ENCODE measurements around the gene ZBTB21. TPM values are rescaled to one million over a fixed set of nuclear protein-coding genes. Genes with fewer than 3 reads are reported as not detected.
"Not testable (repeated sequence)": the region's sequence is repeated elsewhere in the genome, so short reads cannot be mapped to it uniquely, and the experiment has no call there.

ZBTB21 gene
- total and polyA plus RNA-seq, 8 donors: 2.9 to 9.5 (median 6.8) TPM

DNA sequence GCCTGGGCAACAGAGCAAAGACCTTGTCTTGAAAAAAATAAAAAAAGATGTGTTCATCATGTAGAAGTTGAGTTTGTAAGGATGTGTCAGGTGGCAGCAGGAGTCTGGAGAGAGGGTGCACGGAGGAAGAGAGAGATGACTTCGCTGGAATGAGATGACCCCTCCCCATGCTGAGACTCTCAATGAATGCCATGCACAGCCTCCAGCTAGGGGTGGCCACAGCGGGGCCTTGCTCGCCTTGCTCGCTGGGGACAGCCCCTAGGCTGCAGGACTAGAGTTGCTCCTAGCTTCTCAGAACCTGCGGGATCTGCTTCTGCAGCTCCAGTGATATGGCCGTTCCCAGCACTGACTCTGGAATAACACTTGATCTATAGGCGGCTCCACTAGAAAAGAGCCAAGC lies 49.8 kb downstream of the ZBTB21 start:
- Histone ChIP-seq H3K36me3 (no peaks in the 10 kb centered on the region), H3K9me3 (no peaks in the 10 kb centered on the region), H3K4me3 (no peak overlapping the region), H3K27me3 (no peaks in the 10 kb centered on the region), H3K4me1 (peaks cover 0 to 3% (median 0%) of the 10 kb centered on the region in 3 donors), H3K27ac (no peak overlapping the region)
- intact Hi-C loops (cut with DNase I): no loop called here
- FAIRE-seq: no peak
- TF ChIP-seq, protein P1, sequence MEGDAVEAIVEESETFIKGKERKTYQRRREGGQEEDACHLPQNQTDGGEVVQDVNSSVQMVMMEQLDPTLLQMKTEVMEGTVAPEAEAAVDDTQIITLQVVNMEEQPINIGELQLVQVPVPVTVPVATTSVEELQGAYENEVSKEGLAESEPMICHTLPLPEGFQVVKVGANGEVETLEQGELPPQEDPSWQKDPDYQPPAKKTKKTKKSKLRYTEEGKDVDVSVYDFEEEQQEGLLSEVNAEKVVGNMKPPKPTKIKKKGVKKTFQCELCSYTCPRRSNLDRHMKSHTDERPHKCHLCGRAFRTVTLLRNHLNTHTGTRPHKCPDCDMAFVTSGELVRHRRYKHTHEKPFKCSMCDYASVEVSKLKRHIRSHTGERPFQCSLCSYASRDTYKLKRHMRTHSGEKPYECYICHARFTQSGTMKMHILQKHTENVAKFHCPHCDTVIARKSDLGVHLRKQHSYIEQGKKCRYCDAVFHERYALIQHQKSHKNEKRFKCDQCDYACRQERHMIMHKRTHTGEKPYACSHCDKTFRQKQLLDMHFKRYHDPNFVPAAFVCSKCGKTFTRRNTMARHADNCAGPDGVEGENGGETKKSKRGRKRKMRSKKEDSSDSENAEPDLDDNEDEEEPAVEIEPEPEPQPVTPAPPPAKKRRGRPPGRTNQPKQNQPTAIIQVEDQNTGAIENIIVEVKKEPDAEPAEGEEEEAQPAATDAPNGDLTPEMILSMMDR (IDR thresholded peaks at IDR 0.05): no peak
- 82 to 88% methylated on average over 8 of the region's 8 CpGs for WGBS, 2 donors
- no peak for ATAC-seq
- DNase-seq: no peak

DNA sequence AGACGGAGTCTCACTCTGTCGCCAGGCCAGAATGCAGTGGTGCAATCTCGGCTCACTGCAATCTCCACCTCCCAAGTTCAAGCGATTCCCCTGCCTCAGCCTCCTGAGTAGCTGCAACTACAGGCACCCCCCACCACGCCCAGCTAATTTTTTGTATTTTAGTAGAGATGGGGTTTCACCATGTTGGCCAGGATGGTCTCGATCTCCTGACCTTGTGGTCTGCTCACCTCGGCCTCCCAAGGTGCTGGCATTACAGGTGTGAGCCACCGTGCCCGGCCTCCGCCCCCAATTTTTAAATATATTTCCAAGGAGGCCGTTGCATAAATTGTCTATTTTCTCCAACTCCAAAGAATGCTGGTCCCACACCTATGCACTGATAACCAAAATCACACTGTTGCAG lies 50.5 kb downstream of the ZBTB21 start:
- H3K9me3 ChIP-seq; H3K27ac ChIP-seq; DNase-seq; H3K4me3 ChIP-seq; H3K4me1 ChIP-seq; FAIRE-seq; H3K36me3 ChIP-seq; intact Hi-C loops (cut with DNase I); H3K27me3 ChIP-seq; ATAC-seq: not testable (repeated sequence)
- WGBS, 2 donors: 92 to 96% methylated on average over 11 of the region's 11 CpGs

DNA sequence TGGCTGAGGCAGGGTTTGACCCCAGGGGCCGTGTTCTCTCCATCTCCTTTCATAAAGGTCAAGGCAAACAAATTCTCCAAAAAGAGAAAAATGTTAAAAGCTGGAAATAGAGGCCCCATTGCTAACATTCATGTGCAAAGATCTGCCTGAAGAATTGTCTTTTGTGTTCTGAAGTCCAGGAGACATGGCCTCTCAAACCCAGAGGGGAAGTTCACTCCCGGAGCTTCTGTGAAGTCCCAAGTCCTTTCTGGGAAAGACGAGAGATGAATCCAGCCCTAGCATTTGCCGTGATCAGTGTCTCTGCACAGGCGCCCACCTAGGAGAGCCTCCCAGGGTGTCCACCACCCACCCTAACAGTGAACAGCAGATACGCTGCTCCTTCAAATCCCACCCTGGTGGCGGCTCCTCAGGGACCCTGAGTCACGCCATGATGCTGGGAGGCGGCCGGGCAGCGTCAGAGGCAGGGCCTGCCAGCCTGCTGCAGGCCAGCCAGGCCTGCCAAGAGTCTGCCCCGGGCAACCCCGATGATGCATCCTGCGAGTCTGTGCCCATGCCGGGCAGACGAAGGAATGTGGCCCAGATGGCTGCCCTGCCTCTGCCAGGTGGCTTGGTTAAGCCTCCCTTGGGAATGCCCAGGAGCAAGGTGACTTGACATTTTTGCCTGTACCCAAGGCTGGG lies 51.1 kb downstream of the ZBTB21 start:
- no peaks in the 10 kb centered on the region for H3K36me3 ChIP-seq
- H3K4me1 ChIP-seq: peaks cover 0 to 3% (median 0%) of the 10 kb centered on the region in 3 donors
- H3K27me3 ChIP-seq: no peaks in the 10 kb centered on the region
- DNase-seq: no peak
- no peak overlapping the region for H3K27ac ChIP-seq
- TF ChIP-seq, protein P1 (IDR thresholded peaks at IDR 0.05): no peak
- peak in 1 of 4 donors; percentile 11 for ATAC-seq
- H3K4me3 ChIP-seq: no peak overlapping the region
- intact Hi-C loops (cut with DNase I): no loop called here
- WGBS, 2 donors: 86 to 88% methylated on average over 16 of the region's 16 CpGs
- no peaks in the 10 kb centered on the region for H3K9me3 ChIP-seq
- no peak for FAIRE-seq

GRCh38 chr21:41957991-41958766 lies 52.0 kb downstream of the ZBTB21 start:
- ATAC-seq (peak; percentile 36 to 68 (median 57)), FAIRE-seq (no peak), DNase-seq (peak in 5 of 6 donors; percentile 44 to 72 (median 57))
- Histone ChIP-seq H3K27ac (no peak overlapping the region), H3K4me1 (peaks cover 0 to 3% (median 0%) of the 10 kb centered on the region in 3 donors), H3K4me3 (no peak overlapping the region), H3K27me3 (no peaks in the 10 kb centered on the region), H3K36me3 (no peaks in the 10 kb centered on the region), H3K9me3 (no peaks in the 10 kb centered on the region)
- intact Hi-C loops (cut with DNase I): no loop called here
- TF ChIP-seq, protein P1 (IDR thresholded peaks at IDR 0.05): no peak
- 38 to 39% methylated on average over 24 of the region's 24 CpGs for WGBS, 2 donors

- intact Hi-C loops (cut with DNase I): no loop called here
- Histone ChIP-seq H3K36me3 (no peaks in the 10 kb centered on the region), H3K27ac (peak overlapping the region in 1 of 4 donors; percentile 26), H3K4me3 (no peak overlapping the region), H3K9me3 (no peaks in the 10 kb centered on the region), H3K4me1 (peaks cover 0 to 10% (median 2%) of the 10 kb centered on the region in 3 donors), H3K27me3 (no peaks in the 10 kb centered on the region)
- DNase-seq (no peak), ATAC-seq (no peak), FAIRE-seq (no peak)
- TF ChIP-seq, protein P1 (IDR thresholded peaks at IDR 0.05): no peak
- 77 to 85% methylated on average over 9 of the region's 9 CpGs for WGBS, 2 donors
These were observed 53.0 kb downstream of the ZBTB21 start for GRCh38 chr21:41956926-41957729.
